Liver (tissue), 3 donors: Measurements from ENCODE around the gene TNFAIP1.

Experiments used
- FOXA1 ChIP-seq: IDR thresholded peaks from 2 replicates; pipeline ENCODE4 v1.6.1; 2016; ENCODE audit warnings: antibody characterized with exemption
- GABPA ChIP-seq, 2 donors: IDR thresholded peaks in 1 of 2; conservative IDR thresholded peaks in 1 of 2; 2 replicates each; pipeline ENCODE4 v1.6.1; 2016; ENCODE audit warnings: antibody characterized with exemption in 2 of 2, mild to moderate bottlenecking in 1 of 2, moderate library complexity in 1 of 2
- RXRA ChIP-seq, 2 donors: IDR thresholded peaks; 2 replicates each; pipeline ENCODE4 v1.6.1; 2017 to 2018; ENCODE audit warnings: antibody characterized with exemption in 2 of 2, mild to moderate bottlenecking in 1 of 2
- TF ChIP-seq, protein P1 (sequence below): fragments of 150-350 bp; IDR thresholded peaks from 2 replicates; pipeline ENCODE4 v1.5.1; 2017; ENCODE audit warnings: improper control_type of control experiment, low read depth, low read length; ENCODE audit not compliant: missing input control
- TF ChIP-seq, protein P2 (sequence below): IDR thresholded peaks from 2 replicates; pipeline ENCODE4 v1.6.1; 2016; ENCODE audit warnings: antibody characterized with exemption
- TF ChIP-seq, protein P3 (sequence below): IDR thresholded peaks from 2 replicates; pipeline ENCODE4 v1.6.1; 2016; ENCODE audit warnings: antibody characterized with exemption
- TF ChIP-seq, protein P4 (sequence below): IDR thresholded peaks from 2 replicates; pipeline ENCODE4 v1.6.1; 2016; ENCODE audit warnings: antibody characterized with exemption, mild to moderate bottlenecking
- donor health status: healthy.
- donor health status: healthy.

DNA sequence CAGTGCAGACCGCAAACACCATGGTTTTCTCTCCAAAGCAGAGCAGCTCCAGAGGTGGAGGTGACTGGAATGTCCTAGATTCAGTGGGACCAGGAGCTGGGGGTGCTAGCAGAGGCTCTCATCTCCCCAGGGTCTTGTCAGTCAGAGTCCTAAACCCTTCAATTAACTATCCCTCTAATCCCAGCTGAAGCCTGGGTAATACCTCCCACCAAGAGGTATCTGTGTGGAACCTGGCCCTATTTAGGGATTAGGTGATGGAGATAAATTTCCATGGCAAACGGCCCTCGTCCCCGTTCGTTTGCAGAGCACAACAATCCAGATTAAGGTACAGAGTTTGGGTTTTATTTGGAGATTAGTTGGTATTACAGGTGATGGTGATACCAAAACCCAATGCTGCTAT, 27.6 kb downstream of the TNFAIP1 start:
- TF ChIP-seq, protein P1, sequence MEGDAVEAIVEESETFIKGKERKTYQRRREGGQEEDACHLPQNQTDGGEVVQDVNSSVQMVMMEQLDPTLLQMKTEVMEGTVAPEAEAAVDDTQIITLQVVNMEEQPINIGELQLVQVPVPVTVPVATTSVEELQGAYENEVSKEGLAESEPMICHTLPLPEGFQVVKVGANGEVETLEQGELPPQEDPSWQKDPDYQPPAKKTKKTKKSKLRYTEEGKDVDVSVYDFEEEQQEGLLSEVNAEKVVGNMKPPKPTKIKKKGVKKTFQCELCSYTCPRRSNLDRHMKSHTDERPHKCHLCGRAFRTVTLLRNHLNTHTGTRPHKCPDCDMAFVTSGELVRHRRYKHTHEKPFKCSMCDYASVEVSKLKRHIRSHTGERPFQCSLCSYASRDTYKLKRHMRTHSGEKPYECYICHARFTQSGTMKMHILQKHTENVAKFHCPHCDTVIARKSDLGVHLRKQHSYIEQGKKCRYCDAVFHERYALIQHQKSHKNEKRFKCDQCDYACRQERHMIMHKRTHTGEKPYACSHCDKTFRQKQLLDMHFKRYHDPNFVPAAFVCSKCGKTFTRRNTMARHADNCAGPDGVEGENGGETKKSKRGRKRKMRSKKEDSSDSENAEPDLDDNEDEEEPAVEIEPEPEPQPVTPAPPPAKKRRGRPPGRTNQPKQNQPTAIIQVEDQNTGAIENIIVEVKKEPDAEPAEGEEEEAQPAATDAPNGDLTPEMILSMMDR = no peak
- no peak for TF ChIP-seq GABPA (IDR thresholded peaks at IDR 0.05 in 1 of 2, conservative IDR thresholded peaks at IDR 0.05 in 1 of 2)
- TF ChIP-seq, protein P2, sequence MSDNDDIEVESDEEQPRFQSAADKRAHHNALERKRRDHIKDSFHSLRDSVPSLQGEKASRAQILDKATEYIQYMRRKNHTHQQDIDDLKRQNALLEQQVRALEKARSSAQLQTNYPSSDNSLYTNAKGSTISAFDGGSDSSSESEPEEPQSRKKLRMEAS = no peak
- TF ChIP-seq, protein P3, sequence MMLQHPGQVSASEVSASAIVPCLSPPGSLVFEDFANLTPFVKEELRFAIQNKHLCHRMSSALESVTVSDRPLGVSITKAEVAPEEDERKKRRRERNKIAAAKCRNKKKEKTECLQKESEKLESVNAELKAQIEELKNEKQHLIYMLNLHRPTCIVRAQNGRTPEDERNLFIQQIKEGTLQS = no peak
- TF ChIP-seq, protein P4, sequence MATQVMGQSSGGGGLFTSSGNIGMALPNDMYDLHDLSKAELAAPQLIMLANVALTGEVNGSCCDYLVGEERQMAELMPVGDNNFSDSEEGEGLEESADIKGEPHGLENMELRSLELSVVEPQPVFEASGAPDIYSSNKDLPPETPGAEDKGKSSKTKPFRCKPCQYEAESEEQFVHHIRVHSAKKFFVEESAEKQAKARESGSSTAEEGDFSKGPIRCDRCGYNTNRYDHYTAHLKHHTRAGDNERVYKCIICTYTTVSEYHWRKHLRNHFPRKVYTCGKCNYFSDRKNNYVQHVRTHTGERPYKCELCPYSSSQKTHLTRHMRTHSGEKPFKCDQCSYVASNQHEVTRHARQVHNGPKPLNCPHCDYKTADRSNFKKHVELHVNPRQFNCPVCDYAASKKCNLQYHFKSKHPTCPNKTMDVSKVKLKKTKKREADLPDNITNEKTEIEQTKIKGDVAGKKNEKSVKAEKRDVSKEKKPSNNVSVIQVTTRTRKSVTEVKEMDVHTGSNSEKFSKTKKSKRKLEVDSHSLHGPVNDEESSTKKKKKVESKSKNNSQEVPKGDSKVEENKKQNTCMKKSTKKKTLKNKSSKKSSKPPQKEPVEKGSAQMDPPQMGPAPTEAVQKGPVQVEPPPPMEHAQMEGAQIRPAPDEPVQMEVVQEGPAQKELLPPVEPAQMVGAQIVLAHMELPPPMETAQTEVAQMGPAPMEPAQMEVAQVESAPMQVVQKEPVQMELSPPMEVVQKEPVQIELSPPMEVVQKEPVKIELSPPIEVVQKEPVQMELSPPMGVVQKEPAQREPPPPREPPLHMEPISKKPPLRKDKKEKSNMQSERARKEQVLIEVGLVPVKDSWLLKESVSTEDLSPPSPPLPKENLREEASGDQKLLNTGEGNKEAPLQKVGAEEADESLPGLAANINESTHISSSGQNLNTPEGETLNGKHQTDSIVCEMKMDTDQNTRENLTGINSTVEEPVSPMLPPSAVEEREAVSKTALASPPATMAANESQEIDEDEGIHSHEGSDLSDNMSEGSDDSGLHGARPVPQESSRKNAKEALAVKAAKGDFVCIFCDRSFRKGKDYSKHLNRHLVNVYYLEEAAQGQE = no peak
- TF ChIP-seq FOXA1 = no peak
- TF ChIP-seq RXRA (IDR thresholded peaks at IDR 0.05) = no peak
